ENCODE measurements around the gene DNAH10. TPM values are rescaled to one million over a fixed set of nuclear protein-coding genes. Genes with fewer than 3 reads are reported as not detected.
"Not testable (repeated sequence)": the region's sequence is repeated elsewhere in the genome, so short reads cannot be mapped to it uniquely, and the experiment has no call there.

Gene DNAH10
- polyA plus RNA-seq, 2 of the 4 experiments (the other 2 are of a cell fraction) = 0.14 to 0.39 TPM

DNA sequence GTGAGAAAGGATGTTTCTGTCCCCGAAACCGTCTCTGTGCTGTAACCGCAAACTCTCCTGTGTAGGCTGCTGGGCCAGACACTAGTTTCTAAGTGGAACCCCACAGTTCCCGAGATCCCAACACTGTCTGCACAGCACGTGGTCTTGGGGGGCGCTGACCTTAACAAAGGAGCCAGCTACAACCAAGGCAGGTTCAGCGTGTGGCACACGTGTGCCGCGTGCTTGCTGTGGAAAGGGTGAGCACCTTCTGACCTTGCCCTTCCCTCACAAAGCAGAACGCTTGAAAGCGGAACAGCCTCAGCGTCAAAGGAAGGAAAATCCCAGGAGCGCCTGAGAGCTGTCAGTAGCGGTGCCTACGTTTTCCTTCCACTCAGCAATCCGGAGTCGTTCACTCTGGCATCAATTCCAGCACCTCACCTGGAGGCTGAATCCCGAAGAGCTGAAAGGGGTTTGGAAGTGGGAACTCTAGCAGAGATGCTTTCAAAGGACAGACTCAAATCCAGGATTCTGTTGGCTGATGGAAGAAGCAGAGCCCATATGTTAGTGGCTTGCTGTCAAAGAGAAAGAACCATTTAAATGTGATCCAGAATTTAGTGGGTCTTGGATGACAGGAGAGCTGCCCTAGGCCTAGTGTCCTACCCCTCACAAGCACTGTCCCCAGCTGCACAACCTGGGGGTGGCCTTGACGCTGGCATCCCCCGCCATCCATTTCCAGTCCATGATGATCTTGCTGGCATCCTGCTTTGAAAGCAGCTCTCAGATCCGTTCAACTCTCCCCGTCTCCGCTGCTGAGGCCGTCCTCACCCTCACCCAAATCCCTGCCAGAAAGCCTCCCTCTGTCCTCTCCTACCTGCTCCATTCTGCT is 183.4 kb downstream of the DNAH10 start:
- 86% methylated on average over 25 of the region's 25 CpGs for WGBS (ENCODE audit: missing lambda C conversion rate)
- POLR2A ChIA-PET = no interaction called here
- DNase-seq (ENCODE audit: low read depth in 1 of 2, low spot score in 1 of 2) (no peak), ATAC-seq (peak in 1 of 2 experiments; percentile 18; a peak in 1 of 6 replicates), FAIRE-seq (no peak)
- no peaks in the 10 kb centered on the region for H3K4me1 ChIP-seq
- CTCF ChIA-PET = interaction anchor here (0.9 to 1.8 kb wide), 3 partner anchors 13 to 244 kb away, joined by 3 to 7 read pairs (median 3); no protein-coding TSS in a partner anchor
- no peak for TF ChIP-seq EHF (CRISPR knock-in tag; IDR thresholded peaks at IDR 0.05)
- no peak for TF ChIP-seq TP53 (CRISPR knock-in tag; IDR thresholded peaks at IDR 0.05)
- no peak for TF ChIP-seq POLR2A (IDR thresholded peaks at IDR 0.05; ENCODE audit: low read length)
- H3K4me3 ChIP-seq = no peak overlapping the region
- H3K4me2 ChIP-seq = no peak overlapping the region
- no peaks in the 10 kb centered on the region for H3K9me3 ChIP-seq
- H3K27ac ChIP-seq = no peak overlapping the region

DNA sequence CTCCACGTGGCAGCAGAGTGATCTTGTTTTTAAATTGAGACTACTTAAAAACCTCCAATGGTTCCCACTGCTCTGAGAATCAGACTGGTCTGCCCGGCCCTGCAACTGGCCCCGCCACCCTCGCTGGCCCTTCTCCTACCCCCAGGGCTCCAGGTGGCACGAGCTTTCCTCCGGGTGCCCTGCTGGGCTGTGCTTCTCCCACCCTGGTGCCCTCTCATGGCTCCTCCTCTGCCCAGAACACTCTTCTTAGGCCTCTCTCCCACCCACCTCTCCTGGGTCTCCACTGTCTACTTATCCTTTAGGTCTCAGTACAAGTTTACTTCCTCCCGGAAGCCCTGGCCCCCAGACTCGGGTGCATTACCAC is 184.0 kb downstream of the DNAH10 start:
- POLR2A ChIA-PET = no interaction called here
- no peak for FAIRE-seq

DNA sequence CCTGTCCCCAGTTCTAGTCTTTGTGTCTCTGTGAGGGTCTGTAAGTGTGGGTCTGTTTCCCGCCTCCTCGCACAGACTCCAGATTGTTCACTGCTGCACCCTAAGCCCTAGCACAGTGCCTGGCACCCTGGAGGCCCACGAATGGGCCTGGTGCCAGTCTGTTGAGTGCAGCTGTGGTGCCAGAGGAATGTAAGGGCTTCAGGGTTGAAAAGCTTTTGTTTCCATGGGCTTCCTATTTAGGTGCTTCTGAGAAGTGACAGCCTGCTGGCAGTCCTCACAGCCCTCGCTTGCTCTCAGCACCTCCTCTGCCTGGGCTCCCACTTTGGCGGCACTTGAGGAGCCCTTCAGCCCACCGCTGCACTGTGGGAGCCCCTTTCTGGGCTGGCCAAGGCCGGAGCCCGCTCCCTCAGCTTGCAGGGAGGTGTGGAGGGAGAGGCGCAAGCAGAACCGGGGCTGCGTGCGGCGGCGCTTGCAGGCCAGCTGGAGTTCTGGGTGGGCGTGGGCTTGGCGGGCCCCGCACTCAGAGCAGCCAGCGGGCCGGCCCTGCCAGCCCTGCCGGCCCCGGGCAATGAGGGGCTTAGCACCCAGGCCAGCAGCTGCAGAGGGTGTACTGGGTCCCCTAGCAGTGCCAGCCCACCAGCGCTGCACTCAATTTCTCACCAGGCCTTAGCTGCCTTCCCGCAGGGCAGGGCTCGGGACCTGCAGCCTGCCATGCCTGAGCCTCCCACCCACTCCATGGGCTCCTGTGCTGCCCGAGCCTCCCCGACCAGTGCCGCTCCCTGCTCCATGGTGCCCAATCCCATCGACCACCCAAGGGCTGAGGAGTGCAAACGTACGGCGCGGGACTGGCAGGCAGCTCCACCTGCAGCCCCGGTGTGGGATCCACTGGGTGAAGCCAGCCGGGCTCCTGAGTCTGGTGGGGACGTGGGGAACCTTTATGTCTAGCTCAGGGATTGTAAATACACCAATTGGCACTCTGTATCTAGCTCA is 184.7 kb downstream of the DNAH10 start:
- POLR2A ChIA-PET, H3K27ac ChIP-seq: not testable (repeated sequence)

More for the DNA sequence above, 184.0 kb downstream of the DNAH10 start:
- CTCF ChIA-PET = interaction anchor here (0.9 kb wide), 1 partner anchor 14 kb away, joined by 3 read pairs; no protein-coding TSS in a partner anchor
- H3K9me3 ChIP-seq = no peaks in the 10 kb centered on the region
- TF ChIP-seq MAZ (IDR thresholded peaks at IDR 0.05; ENCODE audit: borderline replicate concordance, low read depth, low read length) (no peak), CEBPB (IDR thresholded peaks at IDR 0.05) (no peak), ZFP36 (IDR thresholded peaks at IDR 0.05; ENCODE audit: borderline replicate concordance, partially characterized antibody) (no peak), CHD2 (IDR thresholded peaks at IDR 0.05; ENCODE audit: low read length, partially characterized antibody) (no peak), NFE2L2 (conservative IDR thresholded peaks at IDR 0.05; ENCODE audit: low read length) (no peak), SMC3 (IDR thresholded peaks at IDR 0.05) (no peak), ESRRA (IDR thresholded peaks at IDR 0.05; ENCODE audit: borderline replicate concordance, low read length) (no peak), EHF (CRISPR knock-in tag; IDR thresholded peaks at IDR 0.05) (no peak), JUNB (IDR thresholded peaks at IDR 0.05) (no peak), HOXA7 (CRISPR knock-in tag; IDR thresholded peaks at IDR 0.05) (no peak), HEYL (CRISPR knock-in tag; IDR thresholded peaks at IDR 0.05) (no peak), ZNF302 (CRISPR knock-in tag; IDR thresholded peaks at IDR 0.05) (no peak), MYC (IDR thresholded peaks at IDR 0.05; ENCODE audit: borderline replicate concordance, low read length) (no peak), RNF2 (IDR thresholded peaks at IDR 0.05; ENCODE audit: borderline replicate concordance, low read depth) (no peak)
- TF ChIP-seq, protein P1, sequence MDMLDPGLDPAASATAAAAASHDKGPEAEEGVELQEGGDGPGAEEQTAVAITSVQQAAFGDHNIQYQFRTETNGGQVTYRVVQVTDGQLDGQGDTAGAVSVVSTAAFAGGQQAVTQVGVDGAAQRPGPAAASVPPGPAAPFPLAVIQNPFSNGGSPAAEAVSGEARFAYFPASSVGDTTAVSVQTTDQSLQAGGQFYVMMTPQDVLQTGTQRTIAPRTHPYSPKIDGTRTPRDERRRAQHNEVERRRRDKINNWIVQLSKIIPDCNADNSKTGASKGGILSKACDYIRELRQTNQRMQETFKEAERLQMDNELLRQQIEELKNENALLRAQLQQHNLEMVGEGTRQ (IDR thresholded peaks at IDR 0.05) = no peak
- TF ChIP-seq, protein P2, sequence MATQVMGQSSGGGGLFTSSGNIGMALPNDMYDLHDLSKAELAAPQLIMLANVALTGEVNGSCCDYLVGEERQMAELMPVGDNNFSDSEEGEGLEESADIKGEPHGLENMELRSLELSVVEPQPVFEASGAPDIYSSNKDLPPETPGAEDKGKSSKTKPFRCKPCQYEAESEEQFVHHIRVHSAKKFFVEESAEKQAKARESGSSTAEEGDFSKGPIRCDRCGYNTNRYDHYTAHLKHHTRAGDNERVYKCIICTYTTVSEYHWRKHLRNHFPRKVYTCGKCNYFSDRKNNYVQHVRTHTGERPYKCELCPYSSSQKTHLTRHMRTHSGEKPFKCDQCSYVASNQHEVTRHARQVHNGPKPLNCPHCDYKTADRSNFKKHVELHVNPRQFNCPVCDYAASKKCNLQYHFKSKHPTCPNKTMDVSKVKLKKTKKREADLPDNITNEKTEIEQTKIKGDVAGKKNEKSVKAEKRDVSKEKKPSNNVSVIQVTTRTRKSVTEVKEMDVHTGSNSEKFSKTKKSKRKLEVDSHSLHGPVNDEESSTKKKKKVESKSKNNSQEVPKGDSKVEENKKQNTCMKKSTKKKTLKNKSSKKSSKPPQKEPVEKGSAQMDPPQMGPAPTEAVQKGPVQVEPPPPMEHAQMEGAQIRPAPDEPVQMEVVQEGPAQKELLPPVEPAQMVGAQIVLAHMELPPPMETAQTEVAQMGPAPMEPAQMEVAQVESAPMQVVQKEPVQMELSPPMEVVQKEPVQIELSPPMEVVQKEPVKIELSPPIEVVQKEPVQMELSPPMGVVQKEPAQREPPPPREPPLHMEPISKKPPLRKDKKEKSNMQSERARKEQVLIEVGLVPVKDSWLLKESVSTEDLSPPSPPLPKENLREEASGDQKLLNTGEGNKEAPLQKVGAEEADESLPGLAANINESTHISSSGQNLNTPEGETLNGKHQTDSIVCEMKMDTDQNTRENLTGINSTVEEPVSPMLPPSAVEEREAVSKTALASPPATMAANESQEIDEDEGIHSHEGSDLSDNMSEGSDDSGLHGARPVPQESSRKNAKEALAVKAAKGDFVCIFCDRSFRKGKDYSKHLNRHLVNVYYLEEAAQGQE (IDR thresholded peaks at IDR 0.05) = no peak
- TF ChIP-seq, protein P3, sequence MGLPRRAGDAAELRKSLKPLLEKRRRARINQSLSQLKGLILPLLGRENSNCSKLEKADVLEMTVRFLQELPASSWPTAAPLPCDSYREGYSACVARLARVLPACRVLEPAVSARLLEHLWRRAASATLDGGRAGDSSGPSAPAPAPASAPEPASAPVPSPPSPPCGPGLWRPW (IDR thresholded peaks at IDR 0.05) = no peak
- ATAC-seq = no peak; a peak in 2 of 6 replicates
- no peak for DNase-seq (ENCODE audit: low read depth in 1 of 2, low spot score in 1 of 2)
- no peaks in the 10 kb centered on the region for H3K4me1 ChIP-seq
- H3K4me2 ChIP-seq = no peak overlapping the region
- no peak overlapping the region for H3K4me3 ChIP-seq
- no peak overlapping the region for H3K27ac ChIP-seq
- 58% methylated on average over 8 of the region's 8 CpGs for WGBS (ENCODE audit: missing lambda C conversion rate)

DNA sequence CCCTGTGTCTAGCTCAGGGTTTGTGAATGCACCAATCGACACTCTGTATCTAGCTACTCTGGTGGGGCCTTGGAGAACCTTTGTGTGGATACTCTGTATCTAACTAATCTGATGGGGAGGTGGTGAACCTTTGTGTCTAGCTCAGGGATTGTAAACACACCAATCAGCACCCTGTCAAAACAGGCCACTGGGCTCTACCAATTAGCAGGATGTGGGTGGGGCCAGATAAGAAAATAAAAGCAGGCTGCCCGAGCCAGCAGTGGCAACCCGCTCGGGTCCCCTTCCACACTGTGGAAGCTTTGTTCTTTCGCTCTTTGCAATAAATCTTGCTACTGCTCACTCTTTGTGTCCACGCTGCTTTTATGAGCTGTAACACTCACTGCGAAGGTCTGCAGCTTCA is 185.4 kb downstream of the DNAH10 start:
- ATAC-seq; H3K27ac ChIP-seq; DNase-seq (ENCODE audit: low read depth in 1 of 2, low spot score in 1 of 2); H3K4me2 ChIP-seq; H3K9me3 ChIP-seq; H3K4me1 ChIP-seq; FAIRE-seq; H3K4me3 ChIP-seq; POLR2A ChIA-PET: not testable (repeated sequence)
- CTCF ChIA-PET = interaction anchor here (1.5 kb wide), 1 partner anchor 9 kb away, joined by 3 read pairs; no protein-coding TSS in a partner anchor
- WGBS (ENCODE audit: missing lambda C conversion rate) = 93% methylated on average over 6 of the region's 7 CpGs

More for the DNA sequence above, 184.7 kb downstream of the DNAH10 start:
- H3K4me3 ChIP-seq; H3K4me2 ChIP-seq; DNase-seq (ENCODE audit: low read depth in 1 of 2, low spot score in 1 of 2); ATAC-seq; FAIRE-seq; H3K9me3 ChIP-seq; H3K4me1 ChIP-seq: not testable (repeated sequence)
- CTCF ChIA-PET = interaction anchor here (1.5 kb wide), 1 partner anchor 10 kb away, joined by 3 read pairs; no protein-coding TSS in a partner anchor
- 91% methylated on average over 25 of the region's 35 CpGs for WGBS (ENCODE audit: missing lambda C conversion rate)
